ENCODE measurements around the gene DLX3.

DNA sequence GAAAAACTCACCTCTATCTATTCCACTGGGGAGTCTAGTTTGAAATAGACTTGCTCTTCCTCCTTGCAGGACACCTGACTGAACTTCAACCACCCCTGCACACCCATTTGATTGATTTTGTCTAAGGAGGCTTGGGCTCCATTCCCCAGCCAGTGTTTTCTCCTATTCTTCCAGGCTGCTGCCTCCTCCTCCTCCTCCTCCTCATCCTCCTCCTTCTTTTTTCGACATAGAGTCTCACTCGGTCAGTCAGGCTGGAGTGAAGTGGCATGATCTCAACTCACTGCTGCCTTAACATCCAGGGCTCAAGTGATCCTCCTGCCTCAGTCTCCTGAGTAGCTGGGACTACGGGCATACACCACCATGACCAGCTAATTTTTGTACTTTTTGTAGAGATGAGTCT, 27.8 kb downstream of the DLX3 start:
- TF ChIP-seq POLR2AphosphoS5 (IDR thresholded peaks at IDR 0.05; ENCODE audit: borderline replicate concordance, low read depth, low read length), result no peak
- no peak for TF ChIP-seq EZH2 (IDR thresholded peaks at IDR 0.05)
